ENCODE data around the gene WNK2. TPM values are rescaled to one million over a fixed set of nuclear protein-coding genes. Genes with fewer than 3 reads are reported as not detected.
"Not testable (repeated sequence)": the region's sequence is repeated elsewhere in the genome, so short reads cannot be mapped to it uniquely, and the experiment has no call there.

Gene WNK2
- total RNA-seq, 2 donors from 2014 or later, result 0.70 to 1.1 TPM

- no peaks in the 10 kb centered on the region for H3K9me3 Mint-ChIP-seq
- no peaks in the 10 kb centered on the region for H3K27me3 Mint-ChIP-seq (ENCODE audit: low read depth)
- H3K4me3 Mint-ChIP-seq, result no peak overlapping the region
- no peak for ATAC-seq (replicated peaks in 1 of 2)
- no peaks in the 10 kb centered on the region for H3K4me1 Mint-ChIP-seq (ENCODE audit: low read depth)
- H3K36me3 Mint-ChIP-seq (ENCODE audit: insufficient read depth in 2 of 2), result no peaks in the 10 kb centered on the region
- no peak overlapping the region for H3K27ac Mint-ChIP-seq
- DNase-seq, result no peak
These were observed 66.2 kb downstream of the WNK2 start for GRCh38 chr9:93250185-93250584.

GRCh38 chr9:93251309-93251708, 67.4 kb downstream of the WNK2 start:
- not testable (repeated sequence) for DNase-seq; H3K4me1 Mint-ChIP-seq (ENCODE audit: low read depth); H3K9me3 Mint-ChIP-seq; H3K27ac Mint-ChIP-seq; H3K36me3 Mint-ChIP-seq (ENCODE audit: insufficient read depth in 2 of 2); H3K4me3 Mint-ChIP-seq; ATAC-seq (replicated peaks in 1 of 2); H3K27me3 Mint-ChIP-seq (ENCODE audit: low read depth)

GRCh38 chr9:93252116-93252780, 68.3 kb downstream of the WNK2 start:
- DNase-seq (no peak), ATAC-seq (replicated peaks in 1 of 2) (no peak)
- Mint-ChIP-seq H3K27ac (no peak overlapping the region), H3K4me3 (no peak overlapping the region), H3K9me3 (no peaks in the 10 kb centered on the region), H3K27me3 (ENCODE audit: low read depth) (no peaks in the 10 kb centered on the region), H3K36me3 (ENCODE audit: insufficient read depth in 2 of 2) (no peaks in the 10 kb centered on the region), H3K4me1 (ENCODE audit: low read depth) (no peaks in the 10 kb centered on the region)

- H3K27ac Mint-ChIP-seq, result no peak overlapping the region
- no peaks in the 10 kb centered on the region for H3K4me1 Mint-ChIP-seq (ENCODE audit: low read depth)
- H3K36me3 Mint-ChIP-seq (ENCODE audit: insufficient read depth in 2 of 2), result no peaks in the 10 kb centered on the region
- no peaks in the 10 kb centered on the region for H3K9me3 Mint-ChIP-seq
- ATAC-seq (replicated peaks in 1 of 2) (no peak), DNase-seq (no peak)
- H3K4me3 Mint-ChIP-seq, result no peak overlapping the region
- no peaks in the 10 kb centered on the region for H3K27me3 Mint-ChIP-seq (ENCODE audit: low read depth)
These were observed 69.0 kb downstream of the WNK2 start for GRCh38 chr9:93252781-93253530.

- H3K36me3 Mint-ChIP-seq (ENCODE audit: insufficient read depth in 2 of 2), result no peaks in the 10 kb centered on the region
- DNase-seq (no peak), ATAC-seq (replicated peaks in 1 of 2) (no peak)
- H3K27ac Mint-ChIP-seq, result no peak overlapping the region
- no peaks in the 10 kb centered on the region for H3K4me1 Mint-ChIP-seq (ENCODE audit: low read depth)
- no peaks in the 10 kb centered on the region for H3K9me3 Mint-ChIP-seq
- H3K27me3 Mint-ChIP-seq (ENCODE audit: low read depth), result no peaks in the 10 kb centered on the region
- H3K4me3 Mint-ChIP-seq, result no peak overlapping the region
These were observed 69.7 kb downstream of the WNK2 start for GRCh38 chr9:93253633-93254032.

- ATAC-seq (replicated peaks in 1 of 2) (no peak), DNase-seq (no peak)
- Mint-ChIP-seq H3K27ac (no peak overlapping the region), H3K4me3 (no peak overlapping the region), H3K36me3 (ENCODE audit: insufficient read depth in 2 of 2) (no peaks in the 10 kb centered on the region), H3K9me3 (no peaks in the 10 kb centered on the region), H3K4me1 (ENCODE audit: low read depth) (no peaks in the 10 kb centered on the region), H3K27me3 (ENCODE audit: low read depth) (no peaks in the 10 kb centered on the region)
These were observed 70.1 kb downstream of the WNK2 start for GRCh38 chr9:93254061-93254481.

- no peaks in the 10 kb centered on the region for H3K36me3 Mint-ChIP-seq (ENCODE audit: insufficient read depth in 2 of 2)
- no peaks in the 10 kb centered on the region for H3K4me1 Mint-ChIP-seq (ENCODE audit: low read depth)
- no peak overlapping the region for H3K27ac Mint-ChIP-seq
- no peaks in the 10 kb centered on the region for H3K27me3 Mint-ChIP-seq (ENCODE audit: low read depth)
- ATAC-seq (replicated peaks in 1 of 2), result no peak
- no peaks in the 10 kb centered on the region for H3K9me3 Mint-ChIP-seq
- no peak for DNase-seq
- H3K4me3 Mint-ChIP-seq, result no peak overlapping the region
These were observed 71.0 kb downstream of the WNK2 start for GRCh38 chr9:93254806-93255493.

- Mint-ChIP-seq H3K9me3 (no peaks in the 10 kb centered on the region), H3K27ac (no peak overlapping the region), H3K4me1 (ENCODE audit: low read depth) (no peaks in the 10 kb centered on the region), H3K36me3 (ENCODE audit: insufficient read depth in 2 of 2) (no peaks in the 10 kb centered on the region), H3K4me3 (no peak overlapping the region), H3K27me3 (ENCODE audit: low read depth) (no peaks in the 10 kb centered on the region)
- ATAC-seq (replicated peaks in 1 of 2) (no peak), DNase-seq (no peak)
These were observed 71.5 kb downstream of the WNK2 start for GRCh38 chr9:93255494-93255867.

- no peak for DNase-seq
- Mint-ChIP-seq H3K4me3 (no peak overlapping the region), H3K27ac (no peak overlapping the region), H3K36me3 (ENCODE audit: insufficient read depth in 2 of 2) (no peaks in the 10 kb centered on the region), H3K9me3 (no peaks in the 10 kb centered on the region), H3K4me1 (ENCODE audit: low read depth) (no peaks in the 10 kb centered on the region), H3K27me3 (ENCODE audit: low read depth) (no peaks in the 10 kb centered on the region)
- ATAC-seq (replicated peaks in 1 of 2), result no peak
These were observed 72.3 kb downstream of the WNK2 start for GRCh38 chr9:93255994-93256877.

- Mint-ChIP-seq H3K36me3 (ENCODE audit: insufficient read depth in 2 of 2) (no peaks in the 10 kb centered on the region), H3K27me3 (ENCODE audit: low read depth) (no peaks in the 10 kb centered on the region), H3K4me3 (no peak overlapping the region), H3K9me3 (no peaks in the 10 kb centered on the region), H3K4me1 (ENCODE audit: low read depth) (no peaks in the 10 kb centered on the region), H3K27ac (no peak overlapping the region)
- no peak for DNase-seq
- ATAC-seq (replicated peaks in 1 of 2), result no peak
These were observed 73.2 kb downstream of the WNK2 start for GRCh38 chr9:93256878-93257807.

- Mint-ChIP-seq H3K4me3 (no peak overlapping the region), H3K27ac (no peak overlapping the region), H3K9me3 (no peaks in the 10 kb centered on the region), H3K27me3 (ENCODE audit: low read depth) (no peaks in the 10 kb centered on the region), H3K4me1 (ENCODE audit: low read depth) (no peaks in the 10 kb centered on the region), H3K36me3 (ENCODE audit: insufficient read depth in 2 of 2) (no peaks in the 10 kb centered on the region)
- no peak for DNase-seq
- no peak for ATAC-seq (replicated peaks in 1 of 2)
These were observed 73.9 kb downstream of the WNK2 start for GRCh38 chr9:93257808-93258331.

GRCh38 chr9:93258419-93258817, 74.5 kb downstream of the WNK2 start:
- ATAC-seq (replicated peaks in 1 of 2), result no peak
- DNase-seq, result no peak
- H3K36me3 Mint-ChIP-seq (ENCODE audit: insufficient read depth in 2 of 2), result no peaks in the 10 kb centered on the region
- H3K4me1 Mint-ChIP-seq (ENCODE audit: low read depth), result no peaks in the 10 kb centered on the region
- no peaks in the 10 kb centered on the region for H3K9me3 Mint-ChIP-seq
- no peak overlapping the region for H3K4me3 Mint-ChIP-seq
- no peaks in the 10 kb centered on the region for H3K27me3 Mint-ChIP-seq (ENCODE audit: low read depth)
- H3K27ac Mint-ChIP-seq, result no peak overlapping the region
